HG03045 (cell line): ENCODE results near the gene C10orf105.

Experiments
- ATAC-seq: cut with Tn5 transposase; IDR thresholded peaks from one replicate; pipeline ENCODE4 v1.9.1; 2021; ENCODE audit warnings: mild to moderate bottlenecking, moderate library complexity; ENCODE audit not compliant: unreplicated experiment

C10orf105 gene

DNA sequence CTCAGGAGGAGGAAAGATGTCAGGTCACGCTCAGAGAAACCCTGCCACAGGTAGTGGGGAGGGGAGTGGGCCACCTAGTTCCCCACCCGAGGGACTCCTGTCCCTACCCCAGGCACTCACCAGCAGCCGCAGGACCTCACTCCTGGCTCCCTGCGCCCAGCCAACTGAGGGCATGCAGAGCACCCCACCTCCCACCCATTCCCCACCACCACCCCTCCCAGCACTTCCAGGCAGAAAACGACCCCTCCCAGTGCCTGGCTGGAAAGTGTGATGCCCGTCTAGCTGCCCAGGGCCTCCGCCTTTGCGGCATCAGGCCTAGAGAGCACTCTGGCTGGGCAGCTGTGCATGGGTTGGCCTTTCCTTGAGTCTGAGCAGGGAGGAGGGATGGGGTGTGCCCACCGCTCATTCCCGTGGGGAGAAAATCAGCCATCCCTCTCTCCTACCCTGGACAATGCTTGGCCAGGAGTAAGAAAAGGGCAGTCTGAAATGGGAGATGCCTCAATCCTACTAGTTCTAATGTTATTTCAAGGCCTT is 1.3 kb downstream of the C10orf105 start:
- ATAC-seq = no peak

- ATAC-seq = no peak
Observed at GRCh38 chr10:71717551-71717951, 2.0 kb downstream of the C10orf105 start.

- no peak for ATAC-seq
Observed at GRCh38 chr10:71717056-71717455, 2.5 kb downstream of the C10orf105 start.

- no peak for ATAC-seq
Observed at GRCh38 chr10:71716426-71716825, 3.2 kb downstream of the C10orf105 start.

DNA sequence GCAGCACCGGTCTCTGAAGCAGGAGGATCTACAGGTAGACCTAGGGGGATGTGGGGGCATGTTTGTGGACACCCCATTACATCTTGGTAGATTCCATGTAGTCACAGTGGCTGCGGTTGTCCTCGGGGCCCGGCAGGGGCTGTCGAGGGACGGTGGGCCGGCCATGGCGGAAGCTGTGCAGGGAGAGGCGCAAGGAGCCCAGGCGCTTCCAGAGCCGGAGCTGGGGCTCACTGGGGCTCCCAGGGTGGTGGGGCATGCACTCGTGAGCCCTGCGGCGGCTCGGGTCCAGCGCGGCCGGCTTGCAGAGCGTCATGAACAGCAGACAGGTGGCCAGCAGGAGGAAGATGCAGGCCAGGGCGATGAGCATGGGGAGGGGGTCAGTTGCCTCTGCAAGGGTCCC is 3.7 kb downstream of the C10orf105 start:
- ATAC-seq = no peak

- no peak for ATAC-seq
Observed at GRCh38 chr10:71715026-71715425, 4.6 kb downstream of the C10orf105 start.

DNA sequence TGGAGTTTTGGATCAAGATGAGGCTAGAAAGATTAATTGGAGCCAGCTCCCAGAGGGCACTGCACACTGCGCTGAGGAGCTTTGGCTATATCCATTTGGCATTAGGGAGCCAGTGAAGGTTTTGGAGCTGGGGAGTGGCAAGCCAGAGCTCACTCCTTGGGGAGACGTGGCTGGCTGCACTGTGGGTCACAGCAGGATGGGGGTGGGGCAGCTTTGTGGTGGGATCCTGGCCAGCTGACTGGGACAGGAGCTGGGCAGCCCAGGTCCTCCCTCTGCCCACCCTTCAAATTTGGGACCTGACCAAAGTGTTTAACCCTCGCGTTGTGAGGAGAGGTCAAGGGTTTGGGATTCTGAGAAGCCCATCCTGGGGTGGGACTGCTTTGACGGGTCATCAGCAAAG is 5.0 kb downstream of the C10orf105 start:
- no peak for ATAC-seq

DNA sequence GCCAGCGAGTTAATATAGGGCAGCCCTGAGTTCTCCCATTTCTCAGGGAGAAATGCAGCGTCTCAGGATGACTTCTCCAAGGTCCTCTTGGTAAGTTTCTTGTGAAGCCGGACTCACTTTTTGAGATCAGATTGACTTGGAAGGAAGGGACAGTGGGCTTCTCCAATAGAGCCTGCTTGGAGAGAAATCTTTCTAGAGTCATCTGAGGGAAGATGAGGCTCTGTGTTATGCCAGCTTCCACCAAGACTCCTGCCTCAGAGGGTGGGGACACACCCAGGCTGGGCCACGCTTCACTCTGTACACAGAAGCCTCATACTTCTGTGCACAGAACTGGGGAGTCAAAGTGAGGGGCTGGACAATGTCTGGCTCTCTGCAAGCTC is 5.6 kb downstream of the C10orf105 start:
- no peak for ATAC-seq

GRCh38 chr10:71713135-71714030 is 6.2 kb downstream of the C10orf105 start:
- ATAC-seq = no peak

GRCh38 chr10:71712572-71713134 is 6.9 kb downstream of the C10orf105 start:
- ATAC-seq = no peak

GRCh38 chr10:71712170-71712569 is 7.4 kb downstream of the C10orf105 start:
- ATAC-seq = no peak

DNA sequence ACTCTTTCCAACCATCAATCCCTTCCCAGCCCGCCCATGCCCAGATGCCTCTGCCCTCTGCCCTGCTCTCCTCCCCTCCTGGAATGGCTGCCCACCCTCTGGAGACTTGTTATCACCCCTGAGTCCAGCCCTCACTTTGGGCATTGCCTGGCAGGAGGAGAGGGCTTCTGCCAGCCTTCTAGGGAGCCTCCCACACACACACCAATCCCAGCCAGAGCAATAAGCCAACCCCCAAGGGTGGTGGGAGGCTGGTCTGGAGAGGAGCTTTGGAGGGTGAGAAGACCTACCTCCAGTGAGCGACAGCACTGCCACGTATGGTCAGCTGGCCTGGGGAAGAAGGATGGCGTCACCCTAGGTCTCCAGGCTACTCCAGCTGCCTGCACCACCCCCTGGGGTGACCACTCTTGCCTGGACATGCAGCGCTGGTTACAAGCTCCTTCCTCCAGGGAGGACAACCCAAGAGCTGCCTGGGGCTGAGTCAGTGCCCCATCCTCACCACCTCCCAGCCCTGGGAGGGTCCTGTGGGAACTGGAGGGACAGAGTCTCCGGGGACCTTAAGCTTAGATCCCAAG is 8.4 kb downstream of the C10orf105 start:
- no peak for ATAC-seq

DNA sequence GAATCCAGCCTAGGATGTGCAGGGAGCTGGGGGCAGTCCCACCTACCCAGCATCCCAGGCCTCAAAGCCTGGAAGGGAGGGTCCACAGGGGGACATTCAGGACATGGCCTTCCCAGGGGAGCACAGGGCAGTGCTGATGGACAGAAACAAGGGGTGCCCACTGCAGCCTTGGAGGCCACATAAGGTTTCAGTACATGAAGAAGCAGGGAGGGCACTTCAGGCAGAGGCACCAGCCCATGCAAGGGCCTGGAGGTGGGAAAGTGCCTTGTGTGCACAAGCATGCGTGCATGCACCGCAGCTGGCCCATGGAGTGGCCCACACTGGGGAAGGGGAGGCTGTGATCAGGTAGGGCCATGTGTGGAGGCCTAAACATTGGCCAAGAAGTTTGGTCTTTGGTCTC is 9.1 kb downstream of the C10orf105 start:
- no peak for ATAC-seq

- ATAC-seq = no peak
Observed at GRCh38 chr10:71708897-71709882, 10.4 kb downstream of the C10orf105 start.

DNA sequence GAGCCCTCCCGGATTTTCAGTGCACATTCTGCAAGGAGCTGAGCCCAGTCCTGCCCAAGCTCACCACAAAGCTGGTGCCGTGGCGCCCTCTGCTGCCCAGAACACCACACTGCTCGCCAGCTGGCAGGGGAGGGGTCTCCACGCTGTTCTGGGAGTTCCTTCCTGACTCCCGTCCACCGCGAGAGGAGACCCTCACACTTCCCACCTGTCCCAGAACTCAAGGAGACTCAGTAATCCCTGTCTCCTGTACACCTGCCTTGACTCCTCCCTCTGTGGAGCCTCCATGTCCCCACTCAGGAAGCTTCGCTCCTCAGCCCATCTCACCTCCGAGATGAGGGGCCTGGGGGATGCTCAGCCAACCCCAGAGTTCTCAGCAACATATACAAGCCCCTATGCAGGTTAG is 11.3 kb downstream of the C10orf105 start:
- ATAC-seq = no peak

GRCh38 chr10:71707240-71707789 is 12.3 kb downstream of the C10orf105 start:
- no peak for ATAC-seq

GRCh38 chr10:71706216-71707121 is 13.1 kb downstream of the C10orf105 start:
- no peak for ATAC-seq

GRCh38 chr10:71705582-71705981 is 14.0 kb downstream of the C10orf105 start:
- ATAC-seq = no peak

GRCh38 chr10:71704816-71705215 is 14.8 kb downstream of the C10orf105 start:
- ATAC-seq = no peak
